HG03066 (cell line): ENCODE results near the gene NFATC2.
A peak's percentile ranks its signal among the peaks of the same experiment; 100 is the strongest.

Experiments
- ATAC-seq: cut with Tn5 transposase; IDR thresholded peaks from one replicate; pipeline ENCODE4 v1.9.1; 2021; ENCODE audit warnings: low read depth; ENCODE audit not compliant: unreplicated experiment

NFATC2 gene

GRCh38 chr20:51400051-51400926, 142.2 kb downstream of the NFATC2 start:
- ATAC-seq = peak; percentile 64

DNA sequence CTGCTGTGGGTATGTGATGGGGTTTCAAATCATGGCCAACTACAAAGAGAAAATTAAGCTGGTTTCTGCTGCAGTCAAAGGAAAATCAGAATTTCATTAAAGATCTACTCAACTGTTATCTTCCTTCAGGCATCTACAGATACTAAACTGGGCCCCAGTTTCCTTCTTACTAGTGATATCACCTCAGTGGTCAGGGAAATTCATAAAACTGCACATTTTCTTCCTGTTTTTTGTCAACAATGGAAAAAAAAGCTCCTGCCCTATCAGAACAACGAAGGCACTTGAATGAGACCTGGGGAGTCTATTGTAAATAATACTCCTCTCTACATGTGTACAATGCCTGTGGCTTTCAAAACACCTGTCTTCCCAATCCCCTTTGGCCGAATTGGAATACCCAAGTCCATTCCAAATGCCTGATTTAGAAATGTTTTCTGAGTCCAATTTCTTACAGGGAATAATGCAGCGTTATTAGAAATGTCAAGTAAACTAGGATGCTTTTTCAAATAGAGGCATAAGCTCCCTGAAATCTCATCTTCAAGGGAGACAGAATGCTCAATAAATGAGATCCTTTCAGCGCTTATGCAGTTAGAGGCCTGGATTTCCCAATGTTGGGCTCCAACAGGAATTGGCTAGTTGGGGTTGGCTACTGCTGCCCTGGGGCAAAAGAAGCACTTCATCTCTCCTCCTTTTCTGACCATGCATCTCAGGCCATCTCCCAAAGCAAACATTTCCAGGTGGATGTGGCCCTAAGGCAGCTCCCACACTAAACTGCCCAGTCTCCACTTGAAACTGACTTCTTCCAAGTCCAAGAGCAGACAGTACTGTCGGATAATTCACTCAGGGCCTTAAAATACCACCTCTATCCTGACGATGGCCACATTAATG, 143.3 kb downstream of the NFATC2 start:
- no peak for ATAC-seq

DNA sequence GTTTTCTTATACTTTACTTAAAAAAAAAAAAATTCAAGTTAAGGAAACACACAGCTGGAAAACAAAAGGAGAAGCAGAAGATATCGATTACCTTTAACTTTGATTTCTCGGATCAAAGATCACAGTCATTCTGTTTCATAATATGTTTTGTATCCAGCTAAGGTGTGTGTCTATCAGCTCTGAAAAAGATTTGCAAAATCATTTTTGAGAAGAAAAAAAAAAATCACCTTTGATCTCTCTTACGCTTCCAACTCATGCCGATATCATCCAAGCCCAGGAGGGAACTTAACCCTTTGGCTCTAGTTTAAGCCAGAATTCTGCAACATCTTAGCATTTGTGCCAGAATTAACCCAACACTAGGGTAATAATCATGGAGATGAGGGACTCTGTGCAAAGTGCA, 144.0 kb downstream of the NFATC2 start:
- no peak for ATAC-seq

DNA sequence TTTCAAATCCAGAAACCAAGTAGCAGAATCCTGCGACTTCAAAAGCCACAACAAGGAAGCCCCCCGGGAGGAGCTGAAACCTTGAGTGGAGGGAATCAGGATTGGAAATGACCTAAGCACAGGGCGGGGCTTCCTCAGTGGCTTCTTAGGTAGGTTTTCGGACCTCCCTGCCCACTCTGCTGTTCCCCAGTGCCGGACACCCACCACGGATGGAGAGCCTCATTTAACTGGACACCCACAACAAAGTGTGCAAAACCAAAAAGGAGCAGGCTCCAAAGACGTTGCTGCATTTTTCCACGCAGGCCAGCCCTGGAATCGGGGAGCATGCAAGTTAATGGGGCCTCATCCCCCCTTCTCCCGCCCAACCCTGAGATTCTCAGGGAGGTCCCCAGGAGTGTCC, 144.4 kb downstream of the NFATC2 start:
- ATAC-seq = no peak

DNA sequence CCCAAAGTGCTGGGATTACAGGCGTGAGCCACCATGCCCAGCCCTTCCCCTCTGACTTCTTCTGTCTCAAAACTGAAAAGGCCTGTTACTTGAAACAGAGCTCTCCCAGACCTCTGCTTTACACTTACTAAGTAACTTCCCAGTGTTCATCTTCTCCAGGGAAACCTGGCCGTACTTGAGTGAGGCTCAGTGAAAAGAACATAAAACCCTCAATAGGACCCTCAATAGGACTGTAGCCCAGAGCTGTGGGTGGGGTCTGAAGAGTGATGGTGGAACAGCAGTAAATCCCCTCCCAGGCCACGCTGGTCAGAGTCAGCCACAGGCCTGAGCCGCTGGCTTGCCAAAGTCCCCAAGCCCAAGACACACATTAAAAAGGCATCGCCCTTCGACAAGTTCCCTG, 145.4 kb downstream of the NFATC2 start:
- ATAC-seq = no peak

GRCh38 chr20:51396365-51396909, 146.1 kb downstream of the NFATC2 start:
- ATAC-seq = no peak

DNA sequence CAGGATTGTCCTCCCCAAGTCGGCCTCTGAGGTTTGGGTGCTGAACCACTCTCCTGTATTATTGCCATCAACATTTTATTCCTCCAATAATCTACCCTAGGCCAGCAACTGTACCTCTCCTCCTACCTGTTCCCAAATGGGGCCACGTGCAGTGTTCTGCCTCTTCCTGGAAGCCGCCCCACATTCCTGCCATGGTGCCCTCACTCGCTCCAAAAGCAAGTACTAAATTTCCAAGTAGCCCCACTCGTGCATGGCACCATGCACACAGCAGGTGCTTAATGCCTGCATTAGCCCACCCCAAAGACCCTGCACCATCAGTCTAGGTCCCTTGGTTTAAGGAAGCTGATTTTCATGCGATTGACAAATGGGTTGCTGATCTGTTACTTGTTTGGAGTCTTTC, 147.8 kb downstream of the NFATC2 start:
- no peak for ATAC-seq

GRCh38 chr20:51393571-51393970, 148.9 kb downstream of the NFATC2 start:
- ATAC-seq = no peak

GRCh38 chr20:51392614-51393186, 149.8 kb downstream of the NFATC2 start:
- no peak for ATAC-seq

DNA sequence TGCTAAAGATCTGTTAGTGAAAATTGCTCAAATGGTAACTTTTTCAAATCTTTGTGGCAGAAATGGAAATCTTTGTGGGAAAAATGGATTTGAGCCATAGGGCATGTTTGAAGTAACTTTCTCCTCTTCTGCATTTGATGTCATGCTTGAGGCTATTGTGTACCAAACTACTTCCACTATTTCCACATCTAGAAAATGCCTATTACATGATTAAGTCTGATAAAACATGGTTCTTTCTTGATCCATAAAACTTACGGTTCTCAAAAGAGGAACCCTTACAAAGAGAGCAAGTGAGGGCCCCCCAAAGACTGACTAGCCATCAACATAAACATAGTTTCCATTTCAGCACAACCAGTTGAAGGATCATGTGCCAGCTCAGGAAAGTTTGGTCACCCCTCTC, 150.6 kb downstream of the NFATC2 start:
- ATAC-seq = no peak

DNA sequence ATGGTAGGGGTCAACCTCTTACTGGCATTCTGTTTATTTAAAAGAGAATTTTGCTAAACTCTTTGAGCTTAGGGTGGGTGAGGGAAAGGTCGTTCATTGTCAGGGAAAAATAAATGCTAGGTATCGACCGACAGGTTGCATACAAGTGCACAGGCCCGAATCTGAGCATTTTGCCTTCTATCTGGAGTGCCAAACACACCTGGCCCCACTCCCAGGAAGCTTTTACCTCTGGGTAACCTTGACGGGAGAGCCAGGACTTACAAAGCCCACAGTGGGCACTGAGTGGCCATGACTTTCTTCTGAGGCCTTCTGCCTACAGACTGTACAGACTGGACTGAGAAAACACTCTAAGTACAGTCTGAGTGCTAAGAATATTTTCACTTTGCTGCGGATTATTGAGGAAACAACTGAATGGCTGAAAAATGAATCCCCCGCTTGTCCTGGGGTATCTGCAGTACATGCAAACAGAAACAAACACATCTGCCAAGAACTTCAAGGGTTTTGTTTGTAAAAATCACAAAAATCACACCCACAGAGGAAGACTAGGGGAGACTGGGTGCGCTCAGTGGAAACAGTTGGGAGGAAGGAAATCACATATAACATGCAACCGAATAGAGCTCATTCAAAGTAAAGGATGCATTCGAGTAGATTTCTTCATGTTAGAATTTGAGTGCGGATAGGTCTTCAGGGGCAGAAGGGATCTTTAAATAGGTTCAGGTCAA, 152.8 kb downstream of the NFATC2 start:
- no peak for ATAC-seq

DNA sequence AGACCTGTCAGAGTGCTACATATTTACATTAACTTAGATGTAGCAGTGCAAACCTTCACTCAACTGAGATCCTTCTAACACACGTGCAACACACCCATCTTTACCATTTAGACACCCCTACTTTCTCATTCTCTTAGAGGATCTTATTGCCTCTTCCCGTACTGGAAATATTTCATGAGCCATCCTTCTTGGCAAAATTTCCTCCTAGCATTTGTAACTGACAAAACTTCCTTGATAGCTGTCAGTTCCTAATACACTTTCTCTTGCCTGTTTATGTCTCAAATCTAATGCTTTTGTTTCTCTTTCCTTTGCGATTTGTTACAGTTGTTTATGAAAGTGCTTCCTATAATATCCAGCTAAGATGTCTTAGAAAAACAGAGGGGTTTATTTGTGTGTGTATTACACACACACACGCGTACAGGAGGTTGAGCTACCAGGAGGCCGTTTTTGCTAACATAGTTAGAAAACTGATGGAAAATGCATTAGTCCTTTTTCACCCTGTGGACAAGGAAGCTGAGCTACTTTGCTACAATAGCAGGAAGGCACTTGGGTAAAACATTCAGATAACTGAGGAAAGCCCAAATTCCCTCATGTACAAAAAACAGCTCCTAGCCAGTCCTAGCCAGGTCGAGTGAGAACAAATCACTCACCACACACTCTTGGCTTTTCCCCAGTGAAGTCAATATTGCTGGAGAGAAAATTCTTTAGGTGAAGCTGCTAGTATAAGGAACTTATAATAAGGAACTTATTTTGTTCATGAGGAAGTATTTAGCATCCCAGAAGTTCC, 153.6 kb downstream of the NFATC2 start:
- no peak for ATAC-seq

DNA sequence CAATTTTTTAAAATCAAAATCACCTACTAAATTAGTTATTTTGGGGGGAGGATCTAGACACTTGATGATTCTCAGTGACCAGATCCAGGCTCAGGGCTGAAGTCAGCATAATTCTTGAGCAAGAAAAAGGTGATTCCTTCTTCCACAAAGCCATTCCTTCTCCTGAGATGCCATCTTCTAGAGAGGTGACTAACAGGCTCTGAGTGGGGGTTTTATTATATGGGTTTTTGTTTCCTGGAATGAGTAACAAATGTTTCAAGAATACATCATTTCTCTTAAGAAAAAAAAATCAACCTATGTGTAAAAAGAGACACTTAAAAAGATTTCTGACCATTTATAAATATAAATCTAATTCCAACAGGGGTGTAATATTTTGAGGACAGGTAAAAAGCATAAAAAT, 154.3 kb downstream of the NFATC2 start:
- no peak for ATAC-seq

GRCh38 chr20:51387125-51387875, 155.2 kb downstream of the NFATC2 start:
- no peak for ATAC-seq

GRCh38 chr20:51386586-51386985, 155.9 kb downstream of the NFATC2 start:
- ATAC-seq = no peak

DNA sequence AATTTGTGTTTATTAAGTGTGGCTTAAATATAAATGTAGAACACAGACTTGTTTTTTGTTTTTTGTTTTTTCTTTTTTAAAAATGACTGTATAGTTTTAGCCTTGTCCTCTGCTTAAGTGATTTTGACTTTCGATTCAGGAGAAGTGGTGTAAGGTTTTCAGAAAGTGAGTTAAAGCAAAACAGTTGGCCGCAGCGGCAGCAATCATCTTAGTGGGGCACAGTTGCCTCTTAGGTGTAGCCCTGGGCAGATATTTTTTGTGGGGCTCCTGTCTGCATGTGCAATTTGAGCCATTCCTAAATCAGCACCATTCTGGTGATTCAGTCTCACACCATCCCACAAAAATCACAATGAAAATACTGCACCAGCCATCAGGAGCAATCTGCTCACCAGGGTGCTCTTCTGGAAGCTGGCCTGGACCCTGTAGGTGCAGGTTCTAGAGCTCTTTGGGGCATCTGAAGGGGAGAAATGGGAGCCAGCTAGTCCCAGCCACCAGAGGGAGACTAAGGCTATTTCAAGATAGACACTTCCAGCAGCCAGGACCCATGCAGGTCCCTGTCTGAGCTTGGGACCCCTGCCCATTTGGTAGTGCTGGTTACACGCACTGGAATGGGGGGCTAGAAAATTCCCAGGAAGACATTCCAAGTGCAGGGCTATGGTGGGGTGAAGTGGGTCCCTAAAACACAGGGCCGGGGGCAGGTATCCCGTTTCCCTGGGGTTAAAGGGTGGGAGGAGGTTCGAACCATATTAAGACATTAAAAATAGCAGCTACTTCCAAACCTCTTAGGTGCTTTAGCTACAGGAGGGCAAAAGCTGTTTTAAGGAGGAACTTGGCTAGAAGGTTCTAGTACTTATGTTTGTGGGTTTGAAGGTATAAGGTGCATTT, 156.6 kb downstream of the NFATC2 start:
- no peak for ATAC-seq

- no peak for ATAC-seq
These were observed 157.6 kb downstream of the NFATC2 start for GRCh38 chr20:51384875-51385274.
